A549 (cell line): ENCODE data around the gene ANKHD1. TPM values are rescaled to one million over a fixed set of nuclear protein-coding genes. Genes with fewer than 3 reads are reported as not detected.

Experiments used
- ATAC-seq, 2 experiments: fragments of 200-7000 bp in 1 of 2; fragments of >200 bp in 1 of 2; cut with Nextera tagmentation in 1 of 2; cut with Tn5 transposase in 1 of 2; 3 replicates each; pipeline versions ENCODE4 v1.8.0 to v1.9.1; 2018 to 2020; ENCODE audit warnings: mild to moderate bottlenecking in 1 of 2, moderate library complexity in 1 of 2
- CTCF ChIA-PET: fragments of 300-600 bp; sonication (Branson Sonifier 250); formaldehyde crosslinking; extraction: SDS; loops from one replicate; lab custom pipeline; 2021; ENCODE audit warnings: antibody characterized with exemption, inconsistent platforms; lab: Yijun Ruan, JAX
- POLR2A ChIA-PET: fragments of 350-600 bp; formaldehyde crosslinking; extraction: SDS; loops from one replicate; lab custom pipeline; 2021; ENCODE audit warnings: antibody characterized with exemption, inconsistent platforms; lab: Yijun Ruan, JAX
- DNase-seq, 2 experiments: peaks; one replicate each; pipeline versions ENCODE4 v3.0.0 to v3.0.0-alpha.2; 2011 to 2016; ENCODE audit warnings: low read depth in 1 of 2, low spot score in 1 of 2
- FAIRE-seq: peaks from 2 replicates; lab custom pipeline; 2011; peaks lifted over from hg19 to GRCh38; lab: Jason Lieb, UNC
- H3K27ac ChIP-seq, 2 experiments: fragments of >200 bp; sonication (Bioruptor Twin); formaldehyde crosslinking; 3 replicates each; pipeline ENCODE4 v1.5.1; 2016 to 2017
- H3K4me1 ChIP-seq: fragments of >200 bp; sonication (Bioruptor Twin); formaldehyde crosslinking; 3 replicates; pipeline ENCODE4 v1.6.1; 2016
- H3K4me2 ChIP-seq: fragments of >200 bp; sonication (Bioruptor Twin); formaldehyde crosslinking; 3 replicates; pipeline ENCODE4 v1.6.1; 2016
- H3K4me3 ChIP-seq: fragments of >200 bp; sonication (Bioruptor Twin); formaldehyde crosslinking; 3 replicates; pipeline ENCODE4 v1.5.1; 2016
- H3K9me3 ChIP-seq: fragments of >200 bp; sonication (Bioruptor Twin); formaldehyde crosslinking; 3 replicates; pipeline ENCODE4 v1.6.1; 2016
- BHLHE40 ChIP-seq: IDR thresholded peaks from 2 replicates; pipeline ENCODE4 v1.6.1; 2012; ENCODE audit warnings: low read depth, low read length, inconsistent platforms
- CBX2 ChIP-seq: fragments of 200-600 bp; sonication (generic); IDR thresholded peaks from 2 replicates; pipeline ENCODE4 v1.6.1; 2016; ENCODE audit warnings: low read depth, mild to moderate bottlenecking, borderline replicate concordance
- CEBPB ChIP-seq, 2 experiments: fragments of >200 bp in 1 of 2; sonication (Bioruptor Twin) in 1 of 2; formaldehyde crosslinking in 1 of 2; IDR thresholded peaks; 2 replicates each; pipeline ENCODE4 v1.6.1; 2012 to 2016
- ESRRA ChIP-seq: fragments of 150-350 bp; IDR thresholded peaks from 2 replicates; pipeline ENCODE4 v1.6.1; 2014; ENCODE audit warnings: mild to moderate bottlenecking, low read length, borderline replicate concordance
- FOSB ChIP-seq: fragments of 250-450 bp; sonication (Bioruptor Pico); IDR thresholded peaks from 2 replicates; pipeline ENCODE4 v1.5.0; 2020; ENCODE audit warnings: mild to moderate bottlenecking, moderate library complexity
- FOXS1 ChIP-seq: fragments of 250-450 bp; sonication (Bioruptor Pico); IDR thresholded peaks from 2 replicates; pipeline ENCODE4 v1.5.0; 2020; ENCODE audit warnings: mild to moderate bottlenecking, moderate library complexity
- GATA3 ChIP-seq: IDR thresholded peaks from 2 replicates; pipeline ENCODE4 v1.6.1; 2012; ENCODE audit warnings: borderline replicate concordance
- HOXB13 ChIP-seq: fragments of 250-450 bp; sonication (Bioruptor Pico); IDR thresholded peaks from 2 replicates; pipeline ENCODE4 v1.5.0; 2020; ENCODE audit warnings: low read depth, mild to moderate bottlenecking, moderate library complexity
- HOXB5 ChIP-seq: fragments of 250-450 bp; sonication (Bioruptor Pico); IDR thresholded peaks from 2 replicates; pipeline ENCODE4 v1.5.0; 2020; ENCODE audit warnings: mild to moderate bottlenecking, moderate library complexity
- JUN ChIP-seq, 2 experiments: fragments of >200 bp; sonication (Bioruptor Twin); formaldehyde crosslinking; IDR thresholded peaks; 2 replicates in 1 of 2; 3 replicates in 1 of 2; pipeline ENCODE4 v1.6.1; 2016 to 2017
- KDM5A ChIP-seq: fragments of 200-600 bp; sonication (generic); IDR thresholded peaks from 2 replicates; pipeline ENCODE4 v1.6.1; 2016; ENCODE audit warnings: antibody characterized with exemption, mild to moderate bottlenecking
- MAFK ChIP-seq: fragments of 450-650 bp; IDR thresholded peaks from 2 replicates; pipeline ENCODE4 v1.6.1; 2014; ENCODE audit not compliant: partially characterized antibody
- MAZ ChIP-seq: fragments of 150-350 bp; IDR thresholded peaks from 2 replicates; pipeline ENCODE4 v1.6.1; 2014; ENCODE audit warnings: antibody characterized with exemption, low read depth, low read length, borderline replicate concordance
- MYC ChIP-seq: IDR thresholded peaks from 2 replicates; pipeline ENCODE4 v1.6.1; 2012; ENCODE audit warnings: mild to moderate bottlenecking, inconsistent platforms, low read length, improper control_type of control experiment, borderline replicate concordance
- PHF8 ChIP-seq: fragments of 200-600 bp; sonication (generic); IDR thresholded peaks from 2 replicates; pipeline ENCODE4 v1.6.1; 2016; ENCODE audit warnings: low read depth, mild to moderate bottlenecking, antibody characterized with exemption, moderate library complexity, borderline replicate concordance
- POLR2A ChIP-seq: IDR thresholded peaks from 2 replicates; pipeline ENCODE4 v1.6.1; 2012; ENCODE audit warnings: mild to moderate bottlenecking, low read length
- SREBF2 ChIP-seq: fragments of 450-650 bp; IDR thresholded peaks from 2 replicates; pipeline ENCODE4 v1.6.1; 2014; ENCODE audit warnings: mild to moderate bottlenecking, moderate library complexity
- ZSCAN20 ChIP-seq: fragments of 250-450 bp; sonication (Bioruptor Pico); IDR thresholded peaks from 2 replicates; pipeline ENCODE4 v1.8.0; 2022; ENCODE audit warnings: mild to moderate bottlenecking, moderate library complexity
- WGBS: methylation state at CpG from one replicate; pipeline ENCODE4 v1.1.6; 2017; ENCODE audit errors: missing lambda C conversion rate; 5-methylcytosine and 5-hydroxymethylcytosine counted together
- polyA plus RNA-seq, 4 experiments: library from polyadenylated mRNA; depleted of rRNA in 3 of 4; stranded (reverse); fragments of >200 nt; fragmentation: RNase III in 1 of 4; extraction: RNeasy Plus Mini Kit Qiagen cat#74134 plus additional on column Dnase treatment in 1 of 4; gene quantifications; 2 replicates in 3 of 4; 3 replicates in 1 of 4; pipeline ENCODE4 v1.2.3, GENCODE V29; 2011 to 2017
- TF ChIP-seq, protein P1 (sequence below): fragments of 150-350 bp; IDR thresholded peaks from 2 replicates; pipeline ENCODE4 v1.6.1; 2014; ENCODE audit warnings: low read depth, mild to moderate bottlenecking, low read length
- TF ChIP-seq, protein P2 (sequence below): fragments of >200 bp; sonication (Bioruptor Twin); formaldehyde crosslinking; IDR thresholded peaks from 3 replicates; pipeline ENCODE4 v1.5.1; 2016
- TF ChIP-seq, protein P3 (sequence below): IDR thresholded peaks from 2 replicates; pipeline ENCODE4 v1.6.1; 2012; ENCODE audit warnings: low read depth, borderline replicate concordance
- TF ChIP-seq, protein P4 (sequence below): fragments of 250-450 bp; sonication (Bioruptor Pico); IDR thresholded peaks from 2 replicates; pipeline ENCODE4 v1.5.0; 2021; ENCODE audit warnings: mild to moderate bottlenecking, moderate library complexity, borderline replicate concordance
- TF ChIP-seq, protein P5 (sequence below): fragments of >200 bp; sonication (Bioruptor Twin); formaldehyde crosslinking; IDR thresholded peaks from 2 replicates; pipeline ENCODE4 v1.6.1; 2016

ANKHD1 gene
- polyA plus RNA-seq, 2 of the 4 experiments (the other 2 are of a cell fraction) = 46.9 to 94.1 TPM

DNA sequence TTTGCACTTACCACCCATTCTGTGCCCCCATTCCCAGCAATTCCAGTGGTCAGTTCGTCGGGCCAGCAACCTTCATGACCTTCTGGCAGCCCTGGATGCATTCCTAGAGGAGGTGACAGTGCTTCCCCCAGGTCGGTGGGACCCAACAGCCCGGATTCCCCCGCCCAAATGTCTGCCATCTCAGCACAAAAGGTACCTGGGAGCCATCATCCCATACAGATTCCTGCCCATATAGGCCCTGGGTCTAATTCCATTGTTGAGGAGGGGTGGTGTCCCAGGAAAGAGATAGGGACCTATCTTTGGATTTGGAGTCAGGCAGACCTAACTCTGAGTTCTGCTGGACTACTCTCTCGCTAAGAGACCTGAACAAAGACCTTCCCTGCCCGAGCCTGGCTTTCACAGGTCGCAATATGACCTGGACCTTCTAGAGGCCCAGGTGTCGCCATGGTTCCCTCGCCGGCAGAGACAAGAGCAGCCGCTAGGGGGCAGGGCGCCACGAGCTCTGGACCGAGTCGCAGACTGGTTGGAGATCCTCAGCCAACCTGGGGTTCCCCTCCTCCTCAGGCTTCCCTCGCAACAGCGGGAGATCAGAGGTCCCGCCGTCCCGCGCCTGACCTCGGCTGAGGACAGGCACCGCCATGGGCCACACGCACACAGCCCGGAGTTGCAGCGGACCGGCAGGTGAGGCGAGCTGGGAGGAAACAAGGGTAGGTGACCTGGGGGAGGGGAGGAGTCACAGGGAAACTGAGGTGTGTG, 38.6 kb upstream of the ANKHD1 start (continued):
- no peak for TF ChIP-seq ZSCAN20 (CRISPR knock-in tag)
- TF ChIP-seq, protein P1, sequence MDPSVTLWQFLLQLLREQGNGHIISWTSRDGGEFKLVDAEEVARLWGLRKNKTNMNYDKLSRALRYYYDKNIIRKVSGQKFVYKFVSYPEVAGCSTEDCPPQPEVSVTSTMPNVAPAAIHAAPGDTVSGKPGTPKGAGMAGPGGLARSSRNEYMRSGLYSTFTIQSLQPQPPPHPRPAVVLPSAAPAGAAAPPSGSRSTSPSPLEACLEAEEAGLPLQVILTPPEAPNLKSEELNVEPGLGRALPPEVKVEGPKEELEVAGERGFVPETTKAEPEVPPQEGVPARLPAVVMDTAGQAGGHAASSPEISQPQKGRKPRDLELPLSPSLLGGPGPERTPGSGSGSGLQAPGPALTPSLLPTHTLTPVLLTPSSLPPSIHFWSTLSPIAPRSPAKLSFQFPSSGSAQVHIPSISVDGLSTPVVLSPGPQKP = no peak
- no peak for TF ChIP-seq GATA3
- TF ChIP-seq, protein P2, sequence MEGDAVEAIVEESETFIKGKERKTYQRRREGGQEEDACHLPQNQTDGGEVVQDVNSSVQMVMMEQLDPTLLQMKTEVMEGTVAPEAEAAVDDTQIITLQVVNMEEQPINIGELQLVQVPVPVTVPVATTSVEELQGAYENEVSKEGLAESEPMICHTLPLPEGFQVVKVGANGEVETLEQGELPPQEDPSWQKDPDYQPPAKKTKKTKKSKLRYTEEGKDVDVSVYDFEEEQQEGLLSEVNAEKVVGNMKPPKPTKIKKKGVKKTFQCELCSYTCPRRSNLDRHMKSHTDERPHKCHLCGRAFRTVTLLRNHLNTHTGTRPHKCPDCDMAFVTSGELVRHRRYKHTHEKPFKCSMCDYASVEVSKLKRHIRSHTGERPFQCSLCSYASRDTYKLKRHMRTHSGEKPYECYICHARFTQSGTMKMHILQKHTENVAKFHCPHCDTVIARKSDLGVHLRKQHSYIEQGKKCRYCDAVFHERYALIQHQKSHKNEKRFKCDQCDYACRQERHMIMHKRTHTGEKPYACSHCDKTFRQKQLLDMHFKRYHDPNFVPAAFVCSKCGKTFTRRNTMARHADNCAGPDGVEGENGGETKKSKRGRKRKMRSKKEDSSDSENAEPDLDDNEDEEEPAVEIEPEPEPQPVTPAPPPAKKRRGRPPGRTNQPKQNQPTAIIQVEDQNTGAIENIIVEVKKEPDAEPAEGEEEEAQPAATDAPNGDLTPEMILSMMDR = peak; percentile 86

DNA sequence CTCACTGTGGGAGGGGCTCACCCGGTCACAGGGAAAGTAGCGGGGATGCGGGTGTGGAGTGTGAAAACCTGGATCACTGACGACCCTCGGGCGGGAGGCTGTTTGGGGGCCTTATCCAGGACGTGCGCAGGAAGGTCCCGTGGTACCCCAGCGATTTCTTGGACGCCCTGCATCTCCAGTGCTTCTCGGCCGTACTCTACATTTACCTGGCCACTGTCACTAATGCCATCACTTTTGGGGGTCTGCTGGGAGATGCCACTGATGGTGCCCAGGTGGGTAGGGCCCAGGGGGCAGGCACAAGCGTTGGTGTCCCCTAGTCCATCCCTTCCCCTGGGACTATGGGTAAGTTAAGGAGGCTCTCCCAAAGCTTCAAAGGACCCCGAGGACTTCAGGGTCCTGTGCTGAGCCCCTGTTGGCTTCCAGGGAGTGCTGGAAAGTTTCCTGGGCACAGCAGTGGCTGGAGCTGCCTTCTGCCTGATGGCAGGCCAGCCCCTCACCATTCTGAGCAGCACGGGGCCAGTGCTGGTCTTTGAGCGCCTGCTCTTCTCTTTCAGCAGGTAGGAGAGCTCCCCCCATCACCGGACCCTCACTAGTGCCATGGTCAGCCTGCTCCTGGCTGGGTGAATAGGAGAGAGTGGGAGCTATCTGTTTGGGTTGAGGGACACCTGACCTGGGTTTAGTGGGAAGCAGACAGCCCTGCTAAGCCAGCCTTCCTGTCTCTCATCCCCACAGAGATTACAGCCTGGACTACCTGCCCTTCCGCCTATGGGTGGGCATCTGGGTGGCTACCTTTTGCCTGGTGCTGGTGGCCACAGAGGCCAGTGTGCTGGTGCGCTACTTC, 37.8 kb upstream of the ANKHD1 start:
- FAIRE-seq = no peak
- TF ChIP-seq FOSB = no peak
- no peak for TF ChIP-seq MAFK
- TF ChIP-seq, all 56 proteins: peak for 0
- CTCF ChIA-PET = interaction anchor here (0.6 to 36.9 kb wide), 28 partner anchors 9 to 356 kb away, joined by 3 to 1613 read pairs (median 4); partner anchors contain the start of genes HBEGF and TMCO6
- Histone ChIP-seq H3K27ac (peak overlapping the region; percentile 21 to 80; a peak in 3 of 6 replicates), H3K9me3 (no peaks in the 10 kb centered on the region), H3K4me1 (no peaks in the 10 kb centered on the region), H3K4me2 (peak overlapping the region; percentile 84), H3K4me3 (peak overlapping the region; percentile 37)
- POLR2A ChIA-PET = interaction anchor here (0.8 kb wide), 2 partner anchors 17 to 347 kb away, joined by 3 read pairs; partner anchors contain the start of gene HBEGF
- ATAC-seq (no peak), DNase-seq (no peak)
- 59% methylated on average over 20 of the region's 20 CpGs for WGBS

DNA sequence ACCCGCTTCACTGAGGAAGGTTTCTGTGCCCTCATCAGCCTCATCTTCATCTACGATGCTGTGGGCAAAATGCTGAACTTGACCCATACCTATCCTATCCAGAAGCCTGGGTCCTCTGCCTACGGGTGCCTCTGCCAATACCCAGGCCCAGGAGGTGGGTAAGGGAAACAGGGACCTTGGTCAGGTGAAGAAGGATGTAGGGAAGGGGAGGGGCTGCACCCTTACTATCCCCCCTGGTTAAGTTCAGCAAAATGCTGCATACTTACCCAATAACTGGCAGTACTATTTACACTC, 37.2 kb upstream of the ANKHD1 start:
- no peak overlapping the region for H3K4me3 ChIP-seq
- TF ChIP-seq CEBPB (IDR thresholded peaks at IDR 0.05) (no peak), HOXB13 (CRISPR knock-in tag) (no peak), POLR2A (no peak), CBX2 (no peak)
- TF ChIP-seq, protein P3, sequence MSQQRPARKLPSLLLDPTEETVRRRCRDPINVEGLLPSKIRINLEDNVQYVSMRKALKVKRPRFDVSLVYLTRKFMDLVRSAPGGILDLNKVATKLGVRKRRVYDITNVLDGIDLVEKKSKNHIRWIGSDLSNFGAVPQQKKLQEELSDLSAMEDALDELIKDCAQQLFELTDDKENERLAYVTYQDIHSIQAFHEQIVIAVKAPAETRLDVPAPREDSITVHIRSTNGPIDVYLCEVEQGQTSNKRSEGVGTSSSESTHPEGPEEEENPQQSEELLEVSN = no peak
- no peaks in the 10 kb centered on the region for H3K9me3 ChIP-seq
- no peaks in the 10 kb centered on the region for H3K4me1 ChIP-seq
- CTCF ChIA-PET = interaction anchor here (0.6 to 36.9 kb wide), 8 partner anchors 9 to 356 kb away, joined by 3 to 1613 read pairs (median 14); partner anchors contain the start of gene HBEGF
- POLR2A ChIA-PET = no interaction called here
- 84% methylated on average over 3 of the region's 3 CpGs for WGBS
- H3K27ac ChIP-seq = no peak overlapping the region
- DNase-seq (no peak), ATAC-seq (no peak), FAIRE-seq (no peak)
- H3K4me2 ChIP-seq = no peak overlapping the region

DNA sequence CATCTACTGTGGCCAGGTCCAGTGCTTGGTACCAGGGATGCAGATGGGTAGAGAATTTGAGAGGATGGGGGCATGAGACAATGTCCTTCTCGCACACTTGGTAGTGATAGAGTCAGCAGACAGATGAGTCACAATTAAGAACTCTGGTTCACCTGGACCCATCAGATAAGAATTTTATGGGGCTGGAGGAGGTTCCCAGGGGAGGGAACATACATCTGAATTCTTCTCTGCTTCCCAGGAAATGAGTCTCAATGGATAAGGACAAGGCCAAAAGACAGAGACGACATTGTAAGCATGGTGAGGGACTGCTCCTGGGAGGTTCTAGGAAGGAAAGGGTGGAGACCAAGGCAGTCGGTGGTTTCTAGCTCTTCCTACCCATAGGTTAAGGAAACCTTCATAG, 36.4 kb upstream of the ANKHD1 start:
- no peak for DNase-seq
- Histone ChIP-seq H3K9me3 (no peaks in the 10 kb centered on the region), H3K27ac (no peak overlapping the region), H3K4me3 (no peak overlapping the region), H3K4me1 (no peaks in the 10 kb centered on the region), H3K4me2 (no peak overlapping the region)
- no peak for FAIRE-seq
- CTCF ChIA-PET = interaction anchor here (1.3 to 36.9 kb wide), 8 partner anchors 8 to 357 kb away, joined by 3 to 1613 read pairs (median 14); partner anchors contain the start of gene HBEGF
- ATAC-seq = no peak
- 69% methylated on average over 3 of the region's 3 CpGs for WGBS
- POLR2A ChIA-PET = no interaction called here
- TF ChIP-seq, protein P4, sequence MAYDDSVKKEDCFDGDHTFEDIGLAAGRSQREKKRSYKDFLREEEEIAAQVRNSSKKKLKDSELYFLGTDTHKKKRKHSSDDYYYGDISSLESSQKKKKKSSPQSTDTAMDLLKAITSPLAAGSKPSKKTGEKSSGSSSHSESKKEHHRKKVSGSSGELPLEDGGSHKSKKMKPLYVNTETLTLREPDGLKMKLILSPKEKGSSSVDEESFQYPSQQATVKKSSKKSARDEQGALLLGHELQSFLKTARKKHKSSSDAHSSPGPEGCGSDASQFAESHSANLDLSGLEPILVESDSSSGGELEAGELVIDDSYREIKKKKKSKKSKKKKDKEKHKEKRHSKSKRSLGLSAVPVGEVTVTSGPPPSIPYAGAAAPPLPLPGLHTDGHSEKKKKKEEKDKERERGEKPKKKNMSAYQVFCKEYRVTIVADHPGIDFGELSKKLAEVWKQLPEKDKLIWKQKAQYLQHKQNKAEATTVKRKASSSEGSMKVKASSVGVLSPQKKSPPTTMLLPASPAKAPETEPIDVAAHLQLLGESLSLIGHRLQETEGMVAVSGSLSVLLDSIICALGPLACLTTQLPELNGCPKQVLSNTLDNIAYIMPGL = no peak
- TF ChIP-seq FOXS1 (CRISPR knock-in tag) (no peak), MAFK (no peak), MAZ (no peak), CBX2 (no peak), POLR2A (no peak), JUN (IDR thresholded peaks at IDR 0.05) (no peak), KDM5A (no peak), MYC (no peak), BHLHE40 (no peak), SREBF2 (no peak), ESRRA (no peak), PHF8 (no peak), HOXB5 (CRISPR knock-in tag) (no peak)
- TF ChIP-seq, protein P5, sequence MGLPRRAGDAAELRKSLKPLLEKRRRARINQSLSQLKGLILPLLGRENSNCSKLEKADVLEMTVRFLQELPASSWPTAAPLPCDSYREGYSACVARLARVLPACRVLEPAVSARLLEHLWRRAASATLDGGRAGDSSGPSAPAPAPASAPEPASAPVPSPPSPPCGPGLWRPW = no peak
